ENCODE measurements around the gene TLE4.
"Not testable (repeated sequence)": the region's sequence is repeated elsewhere in the genome, so short reads cannot be mapped to it uniquely, and the experiment has no call there.

The TLE4 gene

GRCh38 chr9:79571309-79572031 lies at the start of gene TLE4:
TSS of gene TLE4 (plus strand) at chr9:79571965. CDS start at chr9:79572791, 826 bp downstream.
- peak; percentile 100 for DNase-seq (ENCODE audit: low spot score)

GRCh38 chr9:79522793-79523192 lies 49.0 kb upstream of the TLE4 start:
- DNase-seq (ENCODE audit: low spot score): no peak

- DNase-seq (ENCODE audit: low spot score): peak; percentile 8
These were observed 47.5 kb upstream of the TLE4 start for GRCh38 chr9:79524266-79524665.

GRCh38 chr9:79526149-79526672 lies 45.6 kb upstream of the TLE4 start:
- no peak for DNase-seq (ENCODE audit: low spot score)

- no peak for DNase-seq (ENCODE audit: low spot score)
These were observed 36.2 kb upstream of the TLE4 start for GRCh38 chr9:79535534-79535933.

GRCh38 chr9:79537838-79538237 lies 33.9 kb upstream of the TLE4 start:
- DNase-seq (ENCODE audit: low spot score): no peak

GRCh38 chr9:79542735-79543620 lies 28.8 kb upstream of the TLE4 start:
- DNase-seq (ENCODE audit: low spot score): no peak

GRCh38 chr9:79544375-79544774 lies 27.4 kb upstream of the TLE4 start:
- DNase-seq (ENCODE audit: low spot score): not testable (repeated sequence)

- DNase-seq (ENCODE audit: low spot score): no peak
These were observed 20.2 kb upstream of the TLE4 start for GRCh38 chr9:79551586-79551985.

- DNase-seq (ENCODE audit: low spot score): no peak
These were observed 19.8 kb upstream of the TLE4 start for GRCh38 chr9:79551994-79552393.

GRCh38 chr9:79555474-79556089 lies 16.2 kb upstream of the TLE4 start:
- no peak for DNase-seq (ENCODE audit: low spot score)

- no peak for DNase-seq (ENCODE audit: low spot score)
These were observed 12.1 kb upstream of the TLE4 start for GRCh38 chr9:79559495-79560181.

GRCh38 chr9:79562749-79563386 lies 8.9 kb upstream of the TLE4 start:
- no peak for DNase-seq (ENCODE audit: low spot score)

- DNase-seq (ENCODE audit: low spot score): no peak
These were observed 7.7 kb upstream of the TLE4 start for GRCh38 chr9:79564105-79564504.

GRCh38 chr9:79565245-79565644 lies 6.5 kb upstream of the TLE4 start:
- DNase-seq (ENCODE audit: low spot score): peak; percentile 39

- peak; percentile 30 for DNase-seq (ENCODE audit: low spot score)
These were observed 4.1 kb upstream of the TLE4 start for GRCh38 chr9:79567671-79568098.

- DNase-seq (ENCODE audit: low spot score): no peak
These were observed 3.2 kb upstream of the TLE4 start for GRCh38 chr9:79568337-79569101.

- DNase-seq (ENCODE audit: low spot score): no peak
These were observed 1.8 kb upstream of the TLE4 start for GRCh38 chr9:79569814-79570447.

GRCh38 chr9:79570448-79571308 lies 1.1 kb upstream of the TLE4 start:
- no peak for DNase-seq (ENCODE audit: low spot score)
